Measurements from ENCODE around the gene NALCN.

Gene NALCN

DNA sequence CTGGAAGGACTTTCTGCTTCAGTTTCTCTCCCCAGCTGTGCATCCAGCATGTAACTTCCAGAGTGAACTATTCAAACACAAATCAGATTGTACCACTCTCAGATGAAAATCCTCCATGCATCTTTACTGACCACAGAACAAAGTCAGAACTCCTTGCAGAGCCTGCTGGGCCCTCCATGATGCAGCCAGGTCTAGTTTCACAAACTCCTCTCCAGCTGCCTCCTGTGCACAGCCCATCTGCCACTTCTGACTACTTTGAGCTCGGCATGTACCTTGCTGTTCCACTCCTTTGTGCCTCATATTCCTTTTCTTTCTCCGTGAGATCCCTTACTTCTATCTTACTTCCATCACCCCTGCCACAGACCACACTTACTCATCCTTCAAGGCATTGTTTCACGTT is 31.4 kb downstream of the NALCN start:
- no peak for TF ChIP-seq TEAD4 (IDR thresholded peaks at IDR 0.05)
- TF ChIP-seq NFIC (IDR thresholded peaks at IDR 0.05) = no peak
- TF ChIP-seq, protein P1, sequence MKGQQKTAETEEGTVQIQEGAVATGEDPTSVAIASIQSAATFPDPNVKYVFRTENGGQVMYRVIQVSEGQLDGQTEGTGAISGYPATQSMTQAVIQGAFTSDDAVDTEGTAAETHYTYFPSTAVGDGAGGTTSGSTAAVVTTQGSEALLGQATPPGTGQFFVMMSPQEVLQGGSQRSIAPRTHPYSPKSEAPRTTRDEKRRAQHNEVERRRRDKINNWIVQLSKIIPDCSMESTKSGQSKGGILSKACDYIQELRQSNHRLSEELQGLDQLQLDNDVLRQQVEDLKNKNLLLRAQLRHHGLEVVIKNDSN (IDR thresholded peaks at IDR 0.05) = no peak
- no peak for TF ChIP-seq FOXM1 (IDR thresholded peaks at IDR 0.05; ENCODE audit: borderline replicate concordance, low read depth)
- TF ChIP-seq CEBPB (IDR thresholded peaks at IDR 0.05) = no peak
- TF ChIP-seq YY1 (IDR thresholded peaks at IDR 0.05; ENCODE audit: low read depth) = no peak
- TF ChIP-seq CREB1 (IDR thresholded peaks at IDR 0.05; ENCODE audit: low read depth) = no peak
- TF ChIP-seq ZBTB7A (IDR thresholded peaks at IDR 0.05; ENCODE audit: low read depth) = no peak
- TF ChIP-seq REST (IDR thresholded peaks at IDR 0.05; ENCODE audit: low read depth) = no peak
- no peak for TF ChIP-seq TCF12 (IDR thresholded peaks at IDR 0.05; ENCODE audit: low read depth)
- no peak for TF ChIP-seq EP300 (IDR thresholded peaks at IDR 0.05; ENCODE audit: borderline replicate concordance)
- TF ChIP-seq TAF1 (IDR thresholded peaks at IDR 0.05; ENCODE audit: low read depth) = no peak
- no peak for TF ChIP-seq RAD21 (IDR thresholded peaks at IDR 0.05; ENCODE audit: low read depth)
- TF ChIP-seq EGR1 (IDR thresholded peaks at IDR 0.05) = no peak
- TF ChIP-seq MAX (IDR thresholded peaks at IDR 0.05) = no peak

DNA sequence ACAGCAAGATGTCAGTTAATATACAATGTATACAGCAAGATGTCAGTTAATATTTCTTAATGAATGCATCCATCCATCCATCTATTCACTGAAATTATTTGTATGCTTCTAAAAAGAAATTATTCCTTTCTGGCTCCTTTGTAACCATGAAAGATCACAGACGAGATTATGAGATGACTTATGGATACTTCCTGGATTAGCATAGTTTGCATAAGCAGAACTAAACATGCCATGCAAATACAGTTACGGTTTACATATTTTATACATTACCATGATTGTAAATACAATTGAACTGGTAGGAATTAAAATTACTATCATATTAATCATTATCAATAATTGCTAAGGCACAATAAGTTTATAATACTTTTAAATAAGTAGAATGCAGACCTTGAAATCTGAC is 32.7 kb downstream of the NALCN start:
- no peak for TF ChIP-seq TAF1 (IDR thresholded peaks at IDR 0.05; ENCODE audit: low read depth)
- TF ChIP-seq TCF12 (IDR thresholded peaks at IDR 0.05; ENCODE audit: low read depth) = no peak
- no peak for TF ChIP-seq EP300 (IDR thresholded peaks at IDR 0.05; ENCODE audit: borderline replicate concordance)
- TF ChIP-seq RAD21 (IDR thresholded peaks at IDR 0.05; ENCODE audit: low read depth) = no peak
- TF ChIP-seq CREB1 (IDR thresholded peaks at IDR 0.05; ENCODE audit: low read depth) = no peak
- no peak for TF ChIP-seq MAX (IDR thresholded peaks at IDR 0.05)
- no peak for TF ChIP-seq ZBTB7A (IDR thresholded peaks at IDR 0.05; ENCODE audit: low read depth)
- no peak for TF ChIP-seq EGR1 (IDR thresholded peaks at IDR 0.05)
- no peak for TF ChIP-seq FOXM1 (IDR thresholded peaks at IDR 0.05; ENCODE audit: borderline replicate concordance, low read depth)
- TF ChIP-seq YY1 (IDR thresholded peaks at IDR 0.05; ENCODE audit: low read depth) = no peak
- no peak for TF ChIP-seq CEBPB (IDR thresholded peaks at IDR 0.05)
- TF ChIP-seq REST (IDR thresholded peaks at IDR 0.05; ENCODE audit: low read depth) = no peak
- TF ChIP-seq, protein P1 (IDR thresholded peaks at IDR 0.05) = no peak
- no peak for TF ChIP-seq TEAD4 (IDR thresholded peaks at IDR 0.05)
- no peak for TF ChIP-seq NFIC (IDR thresholded peaks at IDR 0.05)

GRCh38 chr13:101382701-101383100 is 33.6 kb downstream of the NALCN start:
- TF ChIP-seq MAX (IDR thresholded peaks at IDR 0.05) (no peak), CEBPB (IDR thresholded peaks at IDR 0.05) (no peak), REST (IDR thresholded peaks at IDR 0.05; ENCODE audit: low read depth) (no peak), CREB1 (IDR thresholded peaks at IDR 0.05; ENCODE audit: low read depth) (no peak), TCF12 (IDR thresholded peaks at IDR 0.05; ENCODE audit: low read depth) (no peak), NFIC (IDR thresholded peaks at IDR 0.05) (no peak), EGR1 (IDR thresholded peaks at IDR 0.05) (no peak), TEAD4 (IDR thresholded peaks at IDR 0.05) (no peak), TAF1 (IDR thresholded peaks at IDR 0.05; ENCODE audit: low read depth) (no peak), ZBTB7A (IDR thresholded peaks at IDR 0.05; ENCODE audit: low read depth) (no peak), RAD21 (IDR thresholded peaks at IDR 0.05; ENCODE audit: low read depth) (no peak), YY1 (IDR thresholded peaks at IDR 0.05; ENCODE audit: low read depth) (no peak), FOXM1 (IDR thresholded peaks at IDR 0.05; ENCODE audit: borderline replicate concordance, low read depth) (no peak), EP300 (IDR thresholded peaks at IDR 0.05; ENCODE audit: borderline replicate concordance) (no peak)
- TF ChIP-seq, protein P1 (IDR thresholded peaks at IDR 0.05) = no peak

Data from Ishikawa (cell line).